ENCODE data around the gene CHD1L.

DNA sequence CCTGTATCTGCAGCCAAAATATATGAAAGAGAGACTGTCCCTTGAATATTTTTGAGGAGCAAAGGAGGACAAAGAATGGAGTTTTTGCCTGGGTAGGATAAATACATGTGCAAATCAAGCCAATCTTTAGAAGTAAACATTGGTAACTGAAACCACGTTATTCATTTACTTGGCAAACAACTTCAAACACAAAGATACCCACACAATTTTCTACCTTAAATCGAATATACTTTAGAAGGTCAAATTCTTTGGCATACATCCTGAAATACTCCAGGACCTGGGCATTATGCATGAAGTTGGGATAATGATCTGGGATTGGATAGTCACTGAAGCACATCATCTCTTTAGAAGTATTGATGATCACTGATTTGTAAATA lies 27.0 kb upstream of the CHD1L start:
- TF ChIP-seq, protein P1, sequence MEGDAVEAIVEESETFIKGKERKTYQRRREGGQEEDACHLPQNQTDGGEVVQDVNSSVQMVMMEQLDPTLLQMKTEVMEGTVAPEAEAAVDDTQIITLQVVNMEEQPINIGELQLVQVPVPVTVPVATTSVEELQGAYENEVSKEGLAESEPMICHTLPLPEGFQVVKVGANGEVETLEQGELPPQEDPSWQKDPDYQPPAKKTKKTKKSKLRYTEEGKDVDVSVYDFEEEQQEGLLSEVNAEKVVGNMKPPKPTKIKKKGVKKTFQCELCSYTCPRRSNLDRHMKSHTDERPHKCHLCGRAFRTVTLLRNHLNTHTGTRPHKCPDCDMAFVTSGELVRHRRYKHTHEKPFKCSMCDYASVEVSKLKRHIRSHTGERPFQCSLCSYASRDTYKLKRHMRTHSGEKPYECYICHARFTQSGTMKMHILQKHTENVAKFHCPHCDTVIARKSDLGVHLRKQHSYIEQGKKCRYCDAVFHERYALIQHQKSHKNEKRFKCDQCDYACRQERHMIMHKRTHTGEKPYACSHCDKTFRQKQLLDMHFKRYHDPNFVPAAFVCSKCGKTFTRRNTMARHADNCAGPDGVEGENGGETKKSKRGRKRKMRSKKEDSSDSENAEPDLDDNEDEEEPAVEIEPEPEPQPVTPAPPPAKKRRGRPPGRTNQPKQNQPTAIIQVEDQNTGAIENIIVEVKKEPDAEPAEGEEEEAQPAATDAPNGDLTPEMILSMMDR (IDR thresholded peaks at IDR 0.05; ENCODE audit: low read length), result no peak
- no peak for TF ChIP-seq EZH2phosphoT487 (IDR thresholded peaks at IDR 0.05; ENCODE audit: low read length)

Measured in MM.1S (cell line).